Caco-2 (cell line): ENCODE results near the gene CDCA3. TPM values are rescaled to one million over a fixed set of nuclear protein-coding genes. Genes with fewer than 3 reads are reported as not detected.

Experiments
- BruUV-seq: library from RNA; stranded (reverse); fragments of 400-500 nt; replicated peaks from 2 replicates; lab custom pipeline; 2021; lab: Mats Ljungman, UMichigan
- CTCF ChIA-PET: fragments of 300-600 bp; sonication (Branson Sonifier 250); formaldehyde crosslinking; loops from one replicate; lab custom pipeline; 2022; ENCODE audit warnings: antibody characterized with exemption; lab: Charles Lee
- POLR2A ChIA-PET: fragments of 300-600 bp; sonication (Branson Sonifier 250); formaldehyde crosslinking; loops from one replicate; lab custom pipeline; 2022; ENCODE audit warnings: antibody characterized with exemption; lab: Charles Lee
- DNase-seq, 2 experiments: peaks; one replicate each; pipeline versions ENCODE4 v3.0.0 to v3.0.0-alpha.2; 2020 to 2022
- H3K27me3 ChIP-seq: replicated peaks from 2 replicates; pipeline ENCODE4 v1.6.0; 2011; ENCODE audit warnings: low read length; ENCODE audit not compliant: control insufficient read depth, insufficient read depth
- H3K36me3 ChIP-seq: 2 replicates; pipeline ENCODE4 v1.5.1; 2011; ENCODE audit warnings: low read length; ENCODE audit not compliant: control insufficient read depth, insufficient read depth
- H3K4me1 ChIP-seq: fragments of 250-450 bp; sonication (Bioruptor Pico); 2 replicates; pipeline ENCODE4 v1.5.1; 2020; ENCODE audit warnings: mild to moderate bottlenecking
- H3K4me3 ChIP-seq: 2 replicates; pipeline ENCODE4 v1.5.1; 2011; ENCODE audit warnings: low read depth, mild to moderate bottlenecking, control low read depth, low read length
- H3K9me3 ChIP-seq: fragments of 250-450 bp; sonication (Bioruptor Pico); 2 replicates; pipeline ENCODE4 v1.5.1; 2020; ENCODE audit warnings: mild to moderate bottlenecking, moderate library complexity
- H3K27ac Mint-ChIP-seq: one replicate; pipeline ENCODE4 v1.8.0; 2022; ENCODE audit warnings: mixed read lengths; ENCODE audit not compliant: unreplicated experiment
- H3K27me3 Mint-ChIP-seq: one replicate; pipeline ENCODE4 v1.8.0; 2022; ENCODE audit warnings: mixed read lengths; ENCODE audit not compliant: insufficient read depth, unreplicated experiment
- H3K36me3 Mint-ChIP-seq: one replicate; pipeline ENCODE4 v1.8.0; 2022; ENCODE audit warnings: mild to moderate bottlenecking, mixed read lengths; ENCODE audit not compliant: insufficient read depth, unreplicated experiment
- H3K4me1 Mint-ChIP-seq: one replicate; pipeline ENCODE4 v1.8.0; 2022; ENCODE audit warnings: low read depth, mixed read lengths; ENCODE audit not compliant: unreplicated experiment
- H3K4me3 Mint-ChIP-seq: one replicate; pipeline ENCODE4 v1.8.0; 2022; ENCODE audit warnings: mild to moderate bottlenecking, moderate library complexity, mixed read lengths; ENCODE audit not compliant: unreplicated experiment
- H3K9me3 Mint-ChIP-seq: one replicate; pipeline ENCODE4 v1.8.0; 2022; ENCODE audit warnings: mixed read lengths; ENCODE audit not compliant: unreplicated experiment
- CTCF ChIP-seq, 2 experiments: fragments of 200-600 bp in 1 of 2; IDR thresholded peaks; 1 replicate in 1 of 2; 2 replicates in 1 of 2; pipeline versions ENCODE4 v1.5.1 to v1.8.0; 2011 to 2022; ENCODE audit warnings: antibody characterized with exemption in 1 of 2, control low read depth in 1 of 2, inconsistent platforms in 1 of 2, low read depth in 1 of 2, low read length in 1 of 2, mild to moderate bottlenecking in 1 of 2, moderate library complexity in 1 of 2; ENCODE audit not compliant: insufficient read depth in 1 of 2, severe bottlenecking in 1 of 2, unreplicated experiment in 1 of 2
- intact Hi-C: fragments of 100-400 bp; cut with micrococcal nuclease; formaldehyde crosslinking; loops from one replicate; pipeline ENCODE4 v1.10.0; 2022; ENCODE audit not compliant: unreplicated experiment
- total RNA-seq: library from RNA; stranded (reverse); gene quantifications from 2 replicates; pipeline ENCODE4 v1.2.3, GENCODE V29; 2022

CDCA3 gene
- total RNA-seq, 1 experiment from 2014 or later, result 147 TPM

GRCh38 chr12:6847676-6848075 lies 3.4 kb downstream of the CDCA3 start:
- Mint-ChIP-seq H3K4me1 (peaks cover 17% of the 10 kb centered on the region), H3K9me3 (no peaks in the 10 kb centered on the region), H3K4me3 (no peak overlapping the region), H3K36me3 (peaks cover 83% of the 10 kb centered on the region), H3K27ac (no peak overlapping the region), H3K27me3 (no peaks in the 10 kb centered on the region)
- H3K36me3 ChIP-seq, result peaks cover 7% of the 10 kb centered on the region; the same call in 1 of the 2 replicates
- H3K4me3 ChIP-seq, result no peak overlapping the region
- intact Hi-C loops, result no loop called here
- POLR2A ChIA-PET, result no interaction called here
- no peak for TF ChIP-seq CTCF (IDR thresholded peaks at IDR 0.05; ENCODE audit: insufficient read depth in 1 of 2, low read depth in 1 of 2, low read length in 1 of 2, severe bottlenecking in 1 of 2, unreplicated experiment in 1 of 2)
- BruUV-seq, result no TSS peak
- H3K9me3 ChIP-seq, result no peaks in the 10 kb centered on the region
- no peaks in the 10 kb centered on the region for H3K27me3 ChIP-seq
- H3K4me1 ChIP-seq, result peaks cover 9% of the 10 kb centered on the region
- CTCF ChIA-PET, result interaction anchor here (0.7 kb wide), 1 partner anchor 23 kb away, joined by 3 read pairs; no protein-coding TSS in a partner anchor
- DNase-seq, result no peak

- peaks cover 17% of the 10 kb centered on the region for H3K4me1 Mint-ChIP-seq
- no peak overlapping the region for H3K4me3 Mint-ChIP-seq
- BruUV-seq, result no TSS peak
- DNase-seq, result no peak
- Histone ChIP-seq H3K9me3 (no peaks in the 10 kb centered on the region), H3K36me3 (peaks cover 7% of the 10 kb centered on the region; the same call in 1 of the 2 replicates), H3K27me3 (no peaks in the 10 kb centered on the region), H3K4me1 (peaks cover 18% of the 10 kb centered on the region), H3K4me3 (no peak overlapping the region)
- no peak for TF ChIP-seq CTCF (IDR thresholded peaks at IDR 0.05; ENCODE audit: insufficient read depth in 1 of 2, low read depth in 1 of 2, low read length in 1 of 2, severe bottlenecking in 1 of 2, unreplicated experiment in 1 of 2)
- ChIA-PET POLR2A (no interaction called here), CTCF (interaction anchor here (0.5 kb wide), 1 partner anchor 178 kb away, joined by 3 read pairs; no protein-coding TSS in a partner anchor)
- H3K27me3 Mint-ChIP-seq, result no peaks in the 10 kb centered on the region
- no peak overlapping the region for H3K27ac Mint-ChIP-seq
- H3K9me3 Mint-ChIP-seq, result no peaks in the 10 kb centered on the region
- peaks cover 73% of the 10 kb centered on the region for H3K36me3 Mint-ChIP-seq
- intact Hi-C loops, result no loop called here
Measured at GRCh38 chr12:6846316-6846869, 4.7 kb downstream of the CDCA3 start.

- H3K4me3 ChIP-seq, result no peak overlapping the region
- Mint-ChIP-seq H3K36me3 (peaks cover 63% of the 10 kb centered on the region), H3K4me3 (no peak overlapping the region), H3K27me3 (no peaks in the 10 kb centered on the region), H3K4me1 (peaks cover 17% of the 10 kb centered on the region), H3K9me3 (no peaks in the 10 kb centered on the region), H3K27ac (no peak overlapping the region)
- peaks cover 7% of the 10 kb centered on the region; the same call in 1 of the 2 replicates for H3K36me3 ChIP-seq
- no peak for DNase-seq
- POLR2A ChIA-PET, result no interaction called here
- no peak for TF ChIP-seq CTCF (IDR thresholded peaks at IDR 0.05; ENCODE audit: insufficient read depth in 1 of 2, low read depth in 1 of 2, low read length in 1 of 2, severe bottlenecking in 1 of 2, unreplicated experiment in 1 of 2)
- CTCF ChIA-PET, result interaction anchor here (0.6 kb wide), 2 partner anchors 10 to 114 kb away, joined by 4 to 5 read pairs; no protein-coding TSS in a partner anchor
- BruUV-seq, result no TSS peak
- H3K4me1 ChIP-seq, result peaks cover 18% of the 10 kb centered on the region
- no peaks in the 10 kb centered on the region for H3K27me3 ChIP-seq
- no peaks in the 10 kb centered on the region for H3K9me3 ChIP-seq
- intact Hi-C loops, result no loop called here
Measured at GRCh38 chr12:6845395-6845794, 5.7 kb downstream of the CDCA3 start.
